Tibial artery (tissue), 4 donors: ENCODE results near the gene RHD.

Experiments used
- DNase-seq, 2 donors: peaks; one replicate each; pipeline ENCODE4 v3.0.0-alpha.2; 2019
- H3K27ac ChIP-seq, 2 donors: fragments of 200-600 bp; sonication (generic) in 1 of 2; 1 replicate in 1 of 2; 2 replicates in 1 of 2; pipeline ENCODE4 v1.5.1; 2018 to 2019; ENCODE audit warnings: mild to moderate bottlenecking in 1 of 2
- H3K27me3 ChIP-seq, 2 donors: fragments of 200-600 bp; sonication (generic) in 1 of 2; one replicate each; pipeline versions ENCODE4 v1.5.1 to v1.6.0; 2016 to 2019
- H3K36me3 ChIP-seq, 3 donors: fragments of 200-600 bp; sonication (generic) in 2 of 3; one replicate each; pipeline ENCODE4 v1.5.1; 2016 to 2019; ENCODE audit warnings: mild to moderate bottlenecking in 2 of 3
- H3K4me1 ChIP-seq, 4 donors: fragments of 200-600 bp; sonication (generic) in 2 of 4; 1 replicate in 3 of 4; 2 replicates in 1 of 4; pipeline ENCODE4 v1.5.1; 2016 to 2019
- H3K4me3 ChIP-seq, 2 donors: fragments of 200-600 bp; sonication (generic) in 1 of 2; 1 replicate in 1 of 2; 2 replicates in 1 of 2; pipeline ENCODE4 v1.5.1; 2018 to 2019; ENCODE audit warnings: mild to moderate bottlenecking in 2 of 2
- H3K9me3 ChIP-seq, 3 donors: fragments of 200-600 bp; sonication (generic) in 1 of 3; one replicate each; pipeline ENCODE4 v1.5.1; 2016 to 2019
- CTCF ChIP-seq, 2 experiments: fragments of 200-600 bp in 1 of 2; fragments of 450-650 bp in 1 of 2; IDR thresholded peaks; one replicate each; pipeline ENCODE4 v1.5.1; 2017 to 2019; ENCODE audit warnings: antibody characterized with exemption in 2 of 2, mild to moderate bottlenecking in 1 of 2, moderate library complexity in 1 of 2
- intact Hi-C: fragments of 100-400 bp; cut with DNase I; formaldehyde crosslinking; loops from one replicate; pipeline ENCODE4 v1.15.0; 2023; ENCODE audit warnings: low total_unique reads

Gene RHD

GRCh38 chr1:25347556-25347955, 75.2 kb downstream of the RHD start:
- H3K4me3 ChIP-seq: no peak overlapping the region
- H3K27ac ChIP-seq: no peak overlapping the region
- H3K36me3 ChIP-seq: peaks cover 40 to 51% (median 40%) of the 10 kb centered on the region in 3 donors
- intact Hi-C loops: no loop called here
- no peaks in the 10 kb centered on the region for H3K9me3 ChIP-seq
- H3K4me1 ChIP-seq: peaks cover 0 to 15% (median 3%) of the 10 kb centered on the region in 4 donors
- DNase-seq: no peak
- TF ChIP-seq CTCF (IDR thresholded peaks at IDR 0.05): no peak
- no peaks in the 10 kb centered on the region for H3K27me3 ChIP-seq

GRCh38 chr1:25349606-25350005, 77.3 kb downstream of the RHD start:
- intact Hi-C loops: no loop called here
- no peaks in the 10 kb centered on the region for H3K27me3 ChIP-seq
- H3K4me3 ChIP-seq: no peak overlapping the region
- TF ChIP-seq CTCF (IDR thresholded peaks at IDR 0.05): no peak
- peaks cover 0 to 6% (median 0%) of the 10 kb centered on the region in 4 donors for H3K4me1 ChIP-seq
- no peaks in the 10 kb centered on the region for H3K9me3 ChIP-seq
- H3K36me3 ChIP-seq: peaks cover 52 to 60% (median 55%) of the 10 kb centered on the region in 3 donors
- H3K27ac ChIP-seq: no peak overlapping the region
- DNase-seq: no peak

DNA sequence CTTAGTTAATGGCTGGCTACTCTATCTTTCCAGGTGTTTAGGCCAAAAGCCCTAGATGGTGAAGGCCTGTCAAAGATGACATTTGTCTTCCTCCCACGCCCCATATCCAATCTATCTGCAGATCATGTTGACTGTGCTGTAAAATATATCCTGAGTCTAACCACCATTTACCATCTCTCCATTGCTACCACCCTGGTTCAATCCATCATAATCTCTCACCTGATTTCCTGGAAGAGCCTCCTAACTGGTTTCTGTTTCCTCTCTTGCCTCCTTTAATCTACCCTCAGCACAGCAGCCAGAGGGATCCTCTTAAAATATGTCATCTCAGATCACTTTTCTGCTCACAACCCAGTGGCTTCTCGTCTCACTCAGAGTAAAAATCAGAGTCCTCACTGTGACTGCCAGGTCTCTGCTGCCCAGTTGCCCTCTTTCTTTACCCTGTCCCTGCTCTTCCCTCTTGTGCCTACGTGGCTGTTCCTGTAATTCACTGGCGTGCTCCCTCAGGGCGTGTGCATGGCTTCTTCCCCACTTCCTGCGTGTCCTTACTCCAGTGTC, 83.6 kb downstream of the RHD start:
- H3K27ac ChIP-seq: no peak overlapping the region

GRCh38 chr1:25356441-25356840, 84.1 kb downstream of the RHD start:
- peaks cover 63 to 83% (median 71%) of the 10 kb centered on the region in 3 donors for H3K36me3 ChIP-seq

More for the DNA sequence above, 83.6 kb downstream of the RHD start:
- intact Hi-C loops: no loop called here
- Histone ChIP-seq H3K9me3 (no peaks in the 10 kb centered on the region), H3K27me3 (no peaks in the 10 kb centered on the region), H3K36me3 (peaks cover 62 to 78% (median 65%) of the 10 kb centered on the region in 3 donors), H3K4me1 (peaks cover 0 to 17% (median 0%) of the 10 kb centered on the region in 4 donors), H3K4me3 (no peak overlapping the region)
- no peak for TF ChIP-seq CTCF (IDR thresholded peaks at IDR 0.05)
- DNase-seq: no peak

GRCh38 chr1:25356848-25357247, 84.5 kb downstream of the RHD start:
- H3K27ac ChIP-seq: no peak overlapping the region
- intact Hi-C loops: no loop called here

More at GRCh38 chr1:25356441-25356840, 84.1 kb downstream of the RHD start:
- Histone ChIP-seq H3K27me3 (no peaks in the 10 kb centered on the region), H3K27ac (no peak overlapping the region), H3K4me1 (peaks cover 0 to 22% (median 0%) of the 10 kb centered on the region in 4 donors), H3K4me3 (no peak overlapping the region), H3K9me3 (no peaks in the 10 kb centered on the region)
- no peak for DNase-seq
- TF ChIP-seq CTCF (IDR thresholded peaks at IDR 0.05): no peak
- intact Hi-C loops: no loop called here

More at GRCh38 chr1:25356848-25357247, 84.5 kb downstream of the RHD start:
- peaks cover 67 to 85% (median 71%) of the 10 kb centered on the region in 3 donors for H3K36me3 ChIP-seq
- no peak for DNase-seq
- no peaks in the 10 kb centered on the region for H3K27me3 ChIP-seq
- H3K4me3 ChIP-seq: no peak overlapping the region
- no peaks in the 10 kb centered on the region for H3K9me3 ChIP-seq
- no peak for TF ChIP-seq CTCF (IDR thresholded peaks at IDR 0.05)
- H3K4me1 ChIP-seq: peaks cover 0 to 26% (median under 1%) of the 10 kb centered on the region in 4 donors
